C1 segment of cervical spinal cord (tissue), 14 donors: Measurements from ENCODE around the gene LKAAEAR1.
"Not testable (repeated sequence)": the region's sequence is repeated elsewhere in the genome, so short reads cannot be mapped to it uniquely, and the experiment has no call there.

ENCODE experiments used
- DNase-seq, 14 donors: peaks; one replicate each; lab custom pipeline; 2025; lab: John Stamatoyannopoulos, UW

LKAAEAR1 gene

GRCh38 chr20:64099086-64099786 is 15.0 kb upstream of the LKAAEAR1 start:
- DNase-seq, result no peak

GRCh38 chr20:64098471-64099013 is 14.3 kb upstream of the LKAAEAR1 start:
- no peak for DNase-seq

GRCh38 chr20:64096535-64096934 is 12.3 kb upstream of the LKAAEAR1 start:
- DNase-seq, result no peak

- no peak for DNase-seq
Measured at GRCh38 chr20:64095927-64096326, 11.7 kb upstream of the LKAAEAR1 start.

- no peak for DNase-seq
Measured at GRCh38 chr20:64095455-64095854, 11.3 kb upstream of the LKAAEAR1 start.

GRCh38 chr20:64093013-64093503 is 8.9 kb upstream of the LKAAEAR1 start:
- DNase-seq, result no peak

- no peak for DNase-seq
Measured at GRCh38 chr20:64092258-64093012, 8.2 kb upstream of the LKAAEAR1 start.

GRCh38 chr20:64091770-64092169 is 7.6 kb upstream of the LKAAEAR1 start:
- no peak for DNase-seq

GRCh38 chr20:64091340-64091739 is 7.1 kb upstream of the LKAAEAR1 start:
- DNase-seq, result no peak

- DNase-seq, result peak in 1 of 14 donors; percentile 89
Measured at GRCh38 chr20:64090165-64090564, 6.0 kb upstream of the LKAAEAR1 start.

- DNase-seq, result not testable (repeated sequence)
Measured at GRCh38 chr20:64088586-64088985, 4.4 kb upstream of the LKAAEAR1 start.

GRCh38 chr20:64087226-64087825 is 3.1 kb upstream of the LKAAEAR1 start:
- DNase-seq, result not testable (repeated sequence)

GRCh38 chr20:64086801-64087200 is 2.6 kb upstream of the LKAAEAR1 start:
- no peak for DNase-seq

GRCh38 chr20:64084685-64085152 is 521 bp upstream of the LKAAEAR1 start:
- no peak for DNase-seq

- DNase-seq, result peak in 9 of 14 donors; percentile 14 to 72 (median 39)
Measured at GRCh38 chr20:64083378-64083803, 807 bp downstream of the LKAAEAR1 start.

- DNase-seq, result no peak
Measured at GRCh38 chr20:64082820-64083377, 1.3 kb downstream of the LKAAEAR1 start.

- peak in 1 of 14 donors; percentile 11 for DNase-seq
Measured at GRCh38 chr20:64082126-64082731, 2.0 kb downstream of the LKAAEAR1 start.

- no peak for DNase-seq
Measured at GRCh38 chr20:64081624-64081964, 2.6 kb downstream of the LKAAEAR1 start.

GRCh38 chr20:64080813-64081623 is 3.2 kb downstream of the LKAAEAR1 start:
- no peak for DNase-seq

GRCh38 chr20:64080013-64080812 is 4.0 kb downstream of the LKAAEAR1 start, which contains the start of gene OPRL1:
OPRL1 (plus strand) TSS chr20:64080082; CDS start chr20:64092721, 12,639 bp downstream.
- no peak for DNase-seq
